ENCODE data around the gene LRMDA. TPM values are rescaled to one million over a fixed set of nuclear protein-coding genes. Genes with fewer than 3 reads are reported as not detected.

Gene LRMDA
- total and polyA plus RNA-seq, 2 of the 8 experiments (the other 6 are each of a cell fraction or from before 2014, with no cell fraction given), result 0.86 to 2.8 TPM

DNA sequence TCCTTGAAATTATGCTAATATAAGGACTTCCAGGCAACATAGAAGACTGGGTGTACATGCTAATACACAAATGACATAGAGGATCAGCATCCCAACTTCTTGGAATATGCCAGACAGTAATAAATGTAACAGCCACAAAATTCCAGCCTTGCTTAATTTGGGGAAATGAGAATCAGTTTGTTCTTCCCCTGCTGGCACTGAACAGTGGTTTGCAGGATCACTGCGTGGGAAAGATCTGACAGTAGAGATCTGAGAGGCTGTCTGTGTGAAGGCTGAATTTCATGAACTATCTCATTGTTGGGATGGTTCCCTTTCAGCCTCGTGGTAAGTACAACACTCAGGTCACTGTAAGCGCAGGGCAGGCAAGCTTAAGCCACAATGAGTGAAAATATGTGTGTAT lies 1078.0 kb downstream of the LRMDA start (continued):
- TF ChIP-seq SRF (IDR thresholded peaks at IDR 0.05; ENCODE audit: low read depth, low read length), result no peak
